Left lung (tissue), 10 donors: ENCODE measurements around the gene ANGPT4. TPM values are rescaled to one million over a fixed set of nuclear protein-coding genes. Genes with fewer than 3 reads are reported as not detected.

ENCODE experiments used
- ATAC-seq: fragments of 200-7000 bp; cut with Tn5 transposase; one replicate; pipeline ENCODE4 v1.9.1; 2020; ENCODE audit warnings: moderate library complexity
- DNase-seq, 4 donors: peaks; one replicate each; pipeline ENCODE4 v3.0.0-alpha.2; 2013 to 2020
- H3K27ac ChIP-seq, 2 donors: fragments of 200-600 bp; sonication (generic) in 1 of 2; one replicate each; pipeline versions ENCODE4 v1.5.0 to v1.8.0; 2020 to 2021
- H3K27me3 ChIP-seq, 2 donors: fragments of 200-600 bp; sonication (generic) in 1 of 2; one replicate each; pipeline versions ENCODE4 v1.5.0 to v1.8.0; 2020 to 2021
- H3K36me3 ChIP-seq, 2 donors: fragments of 200-600 bp; sonication (generic) in 1 of 2; one replicate each; pipeline versions ENCODE4 v1.5.0 to v1.8.0; 2020 to 2021
- H3K4me1 ChIP-seq, 2 donors: fragments of 200-600 bp; one replicate each; pipeline ENCODE4 v1.8.0; 2021
- H3K4me3 ChIP-seq, 2 donors: fragments of 200-600 bp; sonication (generic) in 1 of 2; one replicate each; pipeline versions ENCODE4 v1.5.0 to v1.8.0; 2020 to 2021; ENCODE audit warnings: mild to moderate bottlenecking in 1 of 2
- H3K9me3 ChIP-seq, 2 donors: fragments of 200-600 bp; sonication (generic) in 1 of 2; one replicate each; pipeline versions ENCODE4 v1.5.0 to v1.8.0; 2020 to 2021
- CTCF ChIP-seq, 2 donors: fragments of 200-600 bp; sonication (generic) in 1 of 2; IDR thresholded peaks; one replicate each; pipeline versions ENCODE4 v1.5.0 to v1.8.0; 2021; ENCODE audit warnings: antibody characterized with exemption in 2 of 2
- intact Hi-C, 2 donors: fragments of 100-400 bp; cut with DNase I; formaldehyde crosslinking; loops; one replicate each; pipeline versions ENCODE4 v1.11.2 to v1.14.2; 2022
- polyA plus RNA-seq, 6 donors: library from polyadenylated mRNA; unstranded; fragments of 120-200 nt; gene quantifications; one replicate each; pipeline ENCODE4 v1.2.1, GENCODE V29; 2013; ENCODE audit not compliant: insufficient read length in 6 of 6
- total RNA-seq, 2 donors: library from RNA; stranded (reverse); fragmentation: NEBNext Ultra II Directional; extraction: Animal tissue kit (Norgen Biotek cat#: 25700); gene quantifications; one replicate each; pipeline ENCODE4 v1.2.1, GENCODE V29; 2021
- donor health status: DM: no; HTN: yes; CAD: no.
- donor health status: DM: no; HTN: no; CAD: no.

ANGPT4 gene
- total and polyA plus RNA-seq, 8 donors: 0.06 to 0.20 (median 0.10) TPM

- Histone ChIP-seq H3K4me3 (no peak overlapping the region), H3K9me3 (no peaks in the 10 kb centered on the region), H3K27ac (no peak overlapping the region), H3K36me3 (no peaks in the 10 kb centered on the region), H3K27me3 (peaks cover 0 to 40% of the 10 kb centered on the region in 2 donors), H3K4me1 (no peaks in the 10 kb centered on the region)
- no peak for DNase-seq
- TF ChIP-seq CTCF (IDR thresholded peaks at IDR 0.05): no peak
- intact Hi-C loops: no loop called here
- ATAC-seq: no peak
Observed at GRCh38 chr20:942611-943010, 26.5 kb upstream of the ANGPT4 start.

- H3K27ac ChIP-seq: no peak overlapping the region
- no peak for ATAC-seq
- DNase-seq: no peak
- no peaks in the 10 kb centered on the region for H3K4me1 ChIP-seq
- H3K9me3 ChIP-seq: no peaks in the 10 kb centered on the region
- H3K4me3 ChIP-seq: no peak overlapping the region
- H3K36me3 ChIP-seq: no peaks in the 10 kb centered on the region
- intact Hi-C loops: no loop called here
- no peak for TF ChIP-seq CTCF (IDR thresholded peaks at IDR 0.05)
- H3K27me3 ChIP-seq: peaks cover 0 to 29% of the 10 kb centered on the region in 2 donors
Observed at GRCh38 chr20:940926-941325, 24.8 kb upstream of the ANGPT4 start.

- intact Hi-C loops: no loop called here
- TF ChIP-seq CTCF (IDR thresholded peaks at IDR 0.05): no peak
- Histone ChIP-seq H3K4me1 (no peaks in the 10 kb centered on the region), H3K9me3 (no peaks in the 10 kb centered on the region), H3K4me3 (no peak overlapping the region), H3K27ac (no peak overlapping the region), H3K27me3 (peaks cover 0 to 17% of the 10 kb centered on the region in 2 donors), H3K36me3 (no peaks in the 10 kb centered on the region)
- ATAC-seq: no peak
- DNase-seq: no peak
Observed at GRCh38 chr20:939606-940005, 23.5 kb upstream of the ANGPT4 start.

GRCh38 chr20:934186-934840, 18.2 kb upstream of the ANGPT4 start:
- intact Hi-C loops: no loop called here
- DNase-seq: no peak
- no peaks in the 10 kb centered on the region for H3K36me3 ChIP-seq
- H3K9me3 ChIP-seq: peaks cover 0 to 25% of the 10 kb centered on the region in 2 donors
- no peak for TF ChIP-seq CTCF (IDR thresholded peaks at IDR 0.05)
- no peak overlapping the region for H3K27ac ChIP-seq
- no peak overlapping the region for H3K4me3 ChIP-seq
- H3K4me1 ChIP-seq: no peaks in the 10 kb centered on the region
- H3K27me3 ChIP-seq: no peaks in the 10 kb centered on the region
- no peak for ATAC-seq

- H3K4me3 ChIP-seq: no peak overlapping the region
- TF ChIP-seq CTCF (IDR thresholded peaks at IDR 0.05): no peak
- H3K27me3 ChIP-seq: no peaks in the 10 kb centered on the region
- no peak for ATAC-seq
- peaks cover 0 to 25% of the 10 kb centered on the region in 2 donors for H3K9me3 ChIP-seq
- no peak overlapping the region for H3K27ac ChIP-seq
- no peak for DNase-seq
- intact Hi-C loops: no loop called here
- no peaks in the 10 kb centered on the region for H3K4me1 ChIP-seq
- H3K36me3 ChIP-seq: no peaks in the 10 kb centered on the region
Observed at GRCh38 chr20:933029-933428, 16.9 kb upstream of the ANGPT4 start.
